PFSK-1 (cell line): Measurements from ENCODE around the gene PRRC2B.

Experiments
- POLR2AphosphoS5 ChIP-seq: IDR thresholded peaks from 2 replicates; pipeline ENCODE4 v1.6.1; 2012; ENCODE audit warnings: low read depth, mild to moderate bottlenecking, control low read depth, low read length, moderate library complexity
- TAF1 ChIP-seq: IDR thresholded peaks from 2 replicates; pipeline ENCODE4 v1.6.1; 2012; ENCODE audit warnings: low read length, control low read depth, borderline replicate concordance; ENCODE audit not compliant: insufficient read depth
- TF ChIP-seq, protein P1 (sequence below), 2 experiments: IDR thresholded peaks; 2 replicates each; pipeline versions ENCODE4 v1.6.1 to v1.8.0; 2011 to 2012; ENCODE audit warnings: low read depth in 2 of 2, low read length in 2 of 2, control low read depth in 1 of 2, inconsistent platforms in 1 of 2, mild to moderate bottlenecking in 1 of 2, moderate library complexity in 1 of 2; ENCODE audit not compliant: insufficient read depth in 1 of 2

DNA sequence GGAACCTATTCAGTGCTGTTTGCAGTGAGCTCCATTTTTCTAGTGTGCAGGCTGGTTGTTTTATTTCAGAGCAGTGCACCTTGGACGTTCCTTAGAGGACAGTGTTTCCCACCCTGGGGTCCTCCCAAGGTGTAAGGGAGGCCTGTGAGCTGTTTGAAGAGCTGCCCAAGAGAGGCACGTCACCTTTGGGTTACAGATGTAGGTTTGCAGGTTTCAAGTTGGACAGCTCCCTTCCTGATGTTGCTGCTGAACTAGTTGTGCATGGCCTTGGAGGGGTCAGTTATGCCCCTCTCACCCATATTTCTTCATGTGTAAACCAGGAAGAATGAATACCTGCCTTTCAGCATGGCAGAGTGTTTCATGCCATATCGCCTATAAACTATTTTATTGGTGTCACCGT is 74.1 kb downstream of the PRRC2B start:
- TF ChIP-seq POLR2AphosphoS5 (no peak), TAF1 (no peak)
- TF ChIP-seq, protein P1, sequence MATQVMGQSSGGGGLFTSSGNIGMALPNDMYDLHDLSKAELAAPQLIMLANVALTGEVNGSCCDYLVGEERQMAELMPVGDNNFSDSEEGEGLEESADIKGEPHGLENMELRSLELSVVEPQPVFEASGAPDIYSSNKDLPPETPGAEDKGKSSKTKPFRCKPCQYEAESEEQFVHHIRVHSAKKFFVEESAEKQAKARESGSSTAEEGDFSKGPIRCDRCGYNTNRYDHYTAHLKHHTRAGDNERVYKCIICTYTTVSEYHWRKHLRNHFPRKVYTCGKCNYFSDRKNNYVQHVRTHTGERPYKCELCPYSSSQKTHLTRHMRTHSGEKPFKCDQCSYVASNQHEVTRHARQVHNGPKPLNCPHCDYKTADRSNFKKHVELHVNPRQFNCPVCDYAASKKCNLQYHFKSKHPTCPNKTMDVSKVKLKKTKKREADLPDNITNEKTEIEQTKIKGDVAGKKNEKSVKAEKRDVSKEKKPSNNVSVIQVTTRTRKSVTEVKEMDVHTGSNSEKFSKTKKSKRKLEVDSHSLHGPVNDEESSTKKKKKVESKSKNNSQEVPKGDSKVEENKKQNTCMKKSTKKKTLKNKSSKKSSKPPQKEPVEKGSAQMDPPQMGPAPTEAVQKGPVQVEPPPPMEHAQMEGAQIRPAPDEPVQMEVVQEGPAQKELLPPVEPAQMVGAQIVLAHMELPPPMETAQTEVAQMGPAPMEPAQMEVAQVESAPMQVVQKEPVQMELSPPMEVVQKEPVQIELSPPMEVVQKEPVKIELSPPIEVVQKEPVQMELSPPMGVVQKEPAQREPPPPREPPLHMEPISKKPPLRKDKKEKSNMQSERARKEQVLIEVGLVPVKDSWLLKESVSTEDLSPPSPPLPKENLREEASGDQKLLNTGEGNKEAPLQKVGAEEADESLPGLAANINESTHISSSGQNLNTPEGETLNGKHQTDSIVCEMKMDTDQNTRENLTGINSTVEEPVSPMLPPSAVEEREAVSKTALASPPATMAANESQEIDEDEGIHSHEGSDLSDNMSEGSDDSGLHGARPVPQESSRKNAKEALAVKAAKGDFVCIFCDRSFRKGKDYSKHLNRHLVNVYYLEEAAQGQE (IDR thresholded peaks at IDR 0.05; ENCODE audit: insufficient read depth in 1 of 2, low read depth in 2 of 2, low read length in 2 of 2), result no peak
